Body of pancreas (tissue), 4 donors: ENCODE results near the gene PTPRN2.

Source experiments
- CTCF ChIP-seq, 7 experiments: fragments of 450-650 bp in 4 of 7; fragments of 200-600 bp in 3 of 7; sonication (generic) in 3 of 7; IDR thresholded peaks; one replicate each; pipeline ENCODE4 v1.5.1; 2016 to 2019; ENCODE audit warnings: antibody characterized with exemption in 7 of 7
- POLR2A ChIP-seq, 3 donors: fragments of 450-650 bp; IDR thresholded peaks; one replicate each; pipeline ENCODE4 v1.6.1; 2016; ENCODE audit warnings: antibody characterized with exemption in 3 of 3, mild to moderate bottlenecking in 2 of 3

- TF ChIP-seq POLR2A (IDR thresholded peaks at IDR 0.05) (no peak), CTCF (IDR thresholded peaks at IDR 0.05) (no peak)
Measured at GRCh38 chr7:158507917-158508316, 79.7 kb downstream of the PTPRN2 start.
